Ishikawa (cell line): ENCODE results near the gene TRIM5.

ENCODE experiments used
- CEBPB ChIP-seq: IDR thresholded peaks from 2 replicates; pipeline ENCODE4 v1.6.1; 2012
- CREB1 ChIP-seq: IDR thresholded peaks from 2 replicates; pipeline ENCODE4 v1.6.1; 2012; ENCODE audit warnings: low read depth
- EGR1 ChIP-seq: IDR thresholded peaks from 2 replicates; pipeline ENCODE4 v1.6.1; 2012
- EP300 ChIP-seq: IDR thresholded peaks from 2 replicates; pipeline ENCODE4 v1.6.1; 2012; ENCODE audit warnings: borderline replicate concordance
- FOXM1 ChIP-seq: IDR thresholded peaks from 2 replicates; pipeline ENCODE4 v1.6.1; 2012; ENCODE audit warnings: low read depth, borderline replicate concordance
- MAX ChIP-seq: IDR thresholded peaks from 2 replicates; pipeline ENCODE4 v1.6.1; 2012
- NFIC ChIP-seq: IDR thresholded peaks from 2 replicates; pipeline ENCODE4 v1.6.1; 2012
- RAD21 ChIP-seq: IDR thresholded peaks from 2 replicates; pipeline ENCODE4 v1.6.1; 2012; ENCODE audit warnings: low read depth
- TAF1 ChIP-seq: IDR thresholded peaks from 2 replicates; pipeline ENCODE4 v1.6.1; 2012; ENCODE audit warnings: low read depth, mild to moderate bottlenecking
- TCF12 ChIP-seq: IDR thresholded peaks from 2 replicates; pipeline ENCODE4 v1.6.1; 2012; ENCODE audit warnings: low read depth
- TEAD4 ChIP-seq: IDR thresholded peaks from 2 replicates; pipeline ENCODE4 v1.6.1; 2012
- YY1 ChIP-seq: IDR thresholded peaks from 2 replicates; pipeline ENCODE4 v1.6.1; 2012; ENCODE audit warnings: low read depth
- ZBTB7A ChIP-seq: IDR thresholded peaks from 2 replicates; pipeline ENCODE4 v1.6.1; 2012; ENCODE audit warnings: low read depth
- TF ChIP-seq, protein P1 (sequence below): IDR thresholded peaks from 2 replicates; pipeline ENCODE4 v1.6.1; 2012
- TF ChIP-seq, protein P2 (sequence below): IDR thresholded peaks from 2 replicates; pipeline ENCODE4 v1.6.1; 2012; ENCODE audit warnings: low read depth, mild to moderate bottlenecking

TRIM5 gene

DNA sequence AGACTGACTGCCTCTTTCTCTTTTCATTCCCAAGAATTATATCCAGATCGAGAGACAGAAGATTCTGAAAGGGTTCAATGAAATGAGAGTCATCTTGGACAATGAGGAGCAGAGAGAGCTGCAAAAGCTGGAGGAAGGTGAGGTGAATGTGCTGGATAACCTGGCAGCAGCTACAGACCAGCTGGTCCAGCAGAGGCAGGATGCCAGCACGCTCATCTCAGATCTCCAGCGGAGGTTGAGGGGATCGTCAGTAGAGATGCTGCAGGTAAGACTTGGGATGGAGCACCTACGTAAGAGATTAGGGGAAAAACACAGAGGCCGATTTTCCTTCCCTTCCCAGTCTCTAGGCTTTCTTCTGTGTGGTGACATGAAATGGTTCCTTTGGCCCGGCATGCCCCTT is 13.4 kb upstream of the TRIM5 start:
- TF ChIP-seq NFIC (no peak), TEAD4 (no peak), CEBPB (no peak), YY1 (no peak), EP300 (no peak), MAX (no peak), RAD21 (no peak), EGR1 (no peak), ZBTB7A (no peak), TCF12 (no peak), FOXM1 (no peak), CREB1 (no peak), TAF1 (no peak)
- TF ChIP-seq, protein P1, sequence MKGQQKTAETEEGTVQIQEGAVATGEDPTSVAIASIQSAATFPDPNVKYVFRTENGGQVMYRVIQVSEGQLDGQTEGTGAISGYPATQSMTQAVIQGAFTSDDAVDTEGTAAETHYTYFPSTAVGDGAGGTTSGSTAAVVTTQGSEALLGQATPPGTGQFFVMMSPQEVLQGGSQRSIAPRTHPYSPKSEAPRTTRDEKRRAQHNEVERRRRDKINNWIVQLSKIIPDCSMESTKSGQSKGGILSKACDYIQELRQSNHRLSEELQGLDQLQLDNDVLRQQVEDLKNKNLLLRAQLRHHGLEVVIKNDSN: no peak
- TF ChIP-seq, protein P2, sequence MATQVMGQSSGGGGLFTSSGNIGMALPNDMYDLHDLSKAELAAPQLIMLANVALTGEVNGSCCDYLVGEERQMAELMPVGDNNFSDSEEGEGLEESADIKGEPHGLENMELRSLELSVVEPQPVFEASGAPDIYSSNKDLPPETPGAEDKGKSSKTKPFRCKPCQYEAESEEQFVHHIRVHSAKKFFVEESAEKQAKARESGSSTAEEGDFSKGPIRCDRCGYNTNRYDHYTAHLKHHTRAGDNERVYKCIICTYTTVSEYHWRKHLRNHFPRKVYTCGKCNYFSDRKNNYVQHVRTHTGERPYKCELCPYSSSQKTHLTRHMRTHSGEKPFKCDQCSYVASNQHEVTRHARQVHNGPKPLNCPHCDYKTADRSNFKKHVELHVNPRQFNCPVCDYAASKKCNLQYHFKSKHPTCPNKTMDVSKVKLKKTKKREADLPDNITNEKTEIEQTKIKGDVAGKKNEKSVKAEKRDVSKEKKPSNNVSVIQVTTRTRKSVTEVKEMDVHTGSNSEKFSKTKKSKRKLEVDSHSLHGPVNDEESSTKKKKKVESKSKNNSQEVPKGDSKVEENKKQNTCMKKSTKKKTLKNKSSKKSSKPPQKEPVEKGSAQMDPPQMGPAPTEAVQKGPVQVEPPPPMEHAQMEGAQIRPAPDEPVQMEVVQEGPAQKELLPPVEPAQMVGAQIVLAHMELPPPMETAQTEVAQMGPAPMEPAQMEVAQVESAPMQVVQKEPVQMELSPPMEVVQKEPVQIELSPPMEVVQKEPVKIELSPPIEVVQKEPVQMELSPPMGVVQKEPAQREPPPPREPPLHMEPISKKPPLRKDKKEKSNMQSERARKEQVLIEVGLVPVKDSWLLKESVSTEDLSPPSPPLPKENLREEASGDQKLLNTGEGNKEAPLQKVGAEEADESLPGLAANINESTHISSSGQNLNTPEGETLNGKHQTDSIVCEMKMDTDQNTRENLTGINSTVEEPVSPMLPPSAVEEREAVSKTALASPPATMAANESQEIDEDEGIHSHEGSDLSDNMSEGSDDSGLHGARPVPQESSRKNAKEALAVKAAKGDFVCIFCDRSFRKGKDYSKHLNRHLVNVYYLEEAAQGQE: no peak

DNA sequence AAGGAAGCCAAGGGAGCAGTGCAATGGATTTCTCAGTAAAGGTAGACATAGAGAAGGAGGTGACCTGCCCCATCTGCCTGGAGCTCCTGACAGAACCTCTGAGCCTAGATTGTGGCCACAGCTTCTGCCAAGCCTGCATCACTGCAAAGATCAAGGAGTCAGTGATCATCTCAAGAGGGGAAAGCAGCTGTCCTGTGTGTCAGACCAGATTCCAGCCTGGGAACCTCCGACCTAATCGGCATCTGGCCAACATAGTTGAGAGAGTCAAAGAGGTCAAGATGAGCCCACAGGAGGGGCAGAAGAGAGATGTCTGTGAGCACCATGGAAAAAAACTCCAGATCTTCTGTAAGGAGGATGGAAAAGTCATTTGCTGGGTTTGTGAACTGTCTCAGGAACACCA is 11.3 kb upstream of the TRIM5 start:
- no peak for TF ChIP-seq TAF1
- TF ChIP-seq EGR1: no peak
- no peak for TF ChIP-seq YY1

GRCh38 chr11:5695580-5695979 is 10.7 kb upstream of the TRIM5 start:
- TF ChIP-seq RAD21 (no peak), EP300 (no peak), CREB1 (no peak), TEAD4 (no peak), CEBPB (no peak), EGR1 (no peak)

GRCh38 chr11:5694642-5695041 is 9.8 kb upstream of the TRIM5 start:
- TF ChIP-seq ZBTB7A (no peak), CREB1 (no peak), CEBPB (no peak), FOXM1 (no peak), RAD21 (no peak), TAF1 (no peak), MAX (no peak), EP300 (no peak), YY1 (no peak)

DNA sequence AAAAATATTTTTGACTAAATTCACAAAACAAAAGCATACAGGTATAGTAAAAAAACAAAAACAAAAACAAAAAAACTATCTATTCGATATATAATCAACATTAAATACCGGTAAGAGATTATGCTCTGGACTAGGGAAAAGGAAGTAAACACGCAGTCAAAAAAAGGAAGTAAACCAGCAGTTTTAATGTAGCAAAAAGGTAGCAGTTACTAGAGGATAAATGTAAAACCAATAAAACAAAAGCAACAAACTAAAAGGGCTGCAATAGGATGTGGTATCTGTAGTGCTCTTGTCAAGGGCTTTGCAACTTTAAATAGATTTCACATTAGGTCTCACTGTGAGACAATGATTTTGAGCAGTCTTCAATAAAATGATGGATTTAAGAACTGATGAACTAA is 7.1 kb upstream of the TRIM5 start:
- TF ChIP-seq, protein P1: no peak
- no peak for TF ChIP-seq EGR1

DNA sequence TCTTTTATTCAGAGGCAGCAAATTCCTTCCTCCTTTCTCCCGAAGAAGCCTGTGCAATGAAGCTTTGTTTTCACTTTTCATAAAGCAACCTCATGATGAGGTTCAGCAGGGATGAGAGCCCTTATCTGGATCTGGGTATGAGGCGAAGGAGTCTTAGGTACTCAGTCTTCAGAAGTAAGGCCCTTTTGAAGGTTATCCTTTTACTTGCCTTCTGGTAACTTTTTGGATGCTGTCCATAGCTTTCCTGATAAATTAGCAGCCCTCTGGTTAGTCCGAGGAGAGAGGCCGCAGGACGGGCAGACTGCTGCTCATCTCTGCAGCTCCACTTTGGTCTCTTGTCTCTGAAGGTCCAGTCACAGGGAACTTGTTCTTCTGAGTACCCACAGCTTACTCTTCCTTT is 5.9 kb upstream of the TRIM5 start:
- no peak for TF ChIP-seq NFIC
- TF ChIP-seq RAD21: no peak
- TF ChIP-seq YY1: no peak
- TF ChIP-seq, protein P1: no peak
- TF ChIP-seq FOXM1: no peak
- no peak for TF ChIP-seq CEBPB
- no peak for TF ChIP-seq EGR1
- TF ChIP-seq TCF12: no peak
- no peak for TF ChIP-seq EP300
- no peak for TF ChIP-seq ZBTB7A
- TF ChIP-seq TEAD4: no peak
- TF ChIP-seq, protein P2: no peak
- no peak for TF ChIP-seq TAF1
- no peak for TF ChIP-seq MAX
- TF ChIP-seq CREB1: no peak
